GM18526 (cell line): Measurements from ENCODE around the gene INSIG1.

Source experiments
- POLR2A ChIP-seq: IDR thresholded peaks from 3 replicates; pipeline ENCODE4 v1.6.1; 2011; ENCODE audit not compliant: insufficient read length; ENCODE audit errors: extremely low read depth

INSIG1 gene

DNA sequence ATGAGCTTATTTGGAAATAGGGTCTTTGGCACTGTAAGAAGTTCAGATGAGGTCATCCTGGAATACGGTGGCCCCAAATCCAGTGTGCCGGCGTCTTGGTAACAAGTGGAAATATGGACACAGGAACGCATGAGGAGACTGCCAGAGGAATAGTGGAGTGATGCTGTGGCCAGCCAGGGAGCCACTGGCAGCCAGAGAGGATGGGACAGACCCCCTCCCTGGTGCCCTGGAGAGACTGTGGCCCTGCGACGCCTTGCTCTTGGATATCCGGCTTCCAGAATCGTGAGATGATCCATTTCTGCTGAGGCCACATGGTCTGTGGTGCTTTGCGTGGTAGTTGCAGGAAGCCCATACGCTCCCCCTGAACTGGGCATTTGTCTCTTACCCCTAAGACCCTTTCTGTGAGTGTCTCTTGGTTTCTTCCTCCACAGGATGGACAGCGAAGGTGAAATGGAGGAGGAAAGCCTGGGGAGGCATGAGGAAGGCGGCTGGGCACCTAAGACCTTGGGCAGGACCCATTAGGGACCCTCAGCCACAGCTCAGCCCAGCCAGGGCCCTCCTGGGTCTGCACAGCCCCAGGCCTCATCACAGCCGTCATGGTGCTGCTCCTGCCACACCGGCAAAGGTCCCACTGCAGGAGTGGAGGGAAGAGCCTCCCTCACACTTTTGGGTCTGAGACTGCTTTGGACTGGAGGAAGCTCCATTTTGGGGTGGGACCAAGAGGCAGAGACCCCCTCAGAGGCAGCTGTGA, 53.6 kb downstream of the INSIG1 start:
- no peak for TF ChIP-seq POLR2A

DNA sequence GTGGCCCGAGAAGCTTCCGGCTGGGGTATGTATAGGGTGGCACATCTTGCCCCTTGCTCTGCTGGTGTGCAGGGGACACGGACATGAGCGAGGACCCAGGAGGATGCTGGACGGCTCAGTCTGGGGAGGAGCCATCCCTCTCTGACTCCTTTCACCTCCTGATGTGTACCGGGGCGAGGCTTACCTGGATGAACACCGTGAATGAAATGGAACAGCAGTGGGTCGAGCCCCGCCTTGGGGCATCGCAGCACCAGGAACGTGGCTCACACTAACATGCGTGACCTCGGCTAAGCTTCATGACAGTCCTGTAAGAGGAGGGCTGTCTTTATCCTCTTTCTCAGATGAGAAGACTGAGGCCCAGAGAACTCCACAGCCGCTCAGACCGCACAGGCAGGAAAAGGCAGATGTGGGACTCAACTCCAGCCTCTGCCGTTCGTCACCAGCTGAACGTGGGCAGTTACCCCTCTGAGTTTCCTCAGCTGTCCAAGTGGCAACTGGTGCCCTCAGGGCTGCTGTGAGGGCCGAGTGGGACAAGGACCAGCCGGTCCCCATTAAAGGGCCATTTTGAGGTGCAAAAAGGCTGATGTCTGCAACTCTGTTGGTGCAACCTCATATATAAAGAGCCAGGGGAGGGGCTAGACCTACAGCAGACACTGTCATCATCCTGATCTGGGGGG, 54.5 kb downstream of the INSIG1 start:
- no peak for TF ChIP-seq POLR2A

DNA sequence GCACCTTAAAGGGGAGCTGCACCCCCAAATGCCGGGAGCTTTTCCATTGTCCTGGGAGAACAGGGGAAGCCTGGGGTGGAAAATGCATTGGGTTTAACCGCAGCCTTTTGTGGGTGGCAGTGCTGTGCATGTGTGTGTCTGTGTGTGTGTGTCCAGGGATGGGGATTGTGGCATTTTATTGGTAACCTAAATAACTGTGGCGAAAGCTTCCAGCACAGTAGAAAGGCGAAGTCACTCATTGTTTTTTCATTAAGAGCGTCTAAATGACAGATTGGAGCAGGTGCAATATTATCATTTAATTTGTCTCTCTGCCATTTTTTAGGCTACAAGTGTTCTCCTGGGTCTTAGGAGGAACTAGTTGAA, 55.1 kb downstream of the INSIG1 start:
- TF ChIP-seq POLR2A, result no peak

DNA sequence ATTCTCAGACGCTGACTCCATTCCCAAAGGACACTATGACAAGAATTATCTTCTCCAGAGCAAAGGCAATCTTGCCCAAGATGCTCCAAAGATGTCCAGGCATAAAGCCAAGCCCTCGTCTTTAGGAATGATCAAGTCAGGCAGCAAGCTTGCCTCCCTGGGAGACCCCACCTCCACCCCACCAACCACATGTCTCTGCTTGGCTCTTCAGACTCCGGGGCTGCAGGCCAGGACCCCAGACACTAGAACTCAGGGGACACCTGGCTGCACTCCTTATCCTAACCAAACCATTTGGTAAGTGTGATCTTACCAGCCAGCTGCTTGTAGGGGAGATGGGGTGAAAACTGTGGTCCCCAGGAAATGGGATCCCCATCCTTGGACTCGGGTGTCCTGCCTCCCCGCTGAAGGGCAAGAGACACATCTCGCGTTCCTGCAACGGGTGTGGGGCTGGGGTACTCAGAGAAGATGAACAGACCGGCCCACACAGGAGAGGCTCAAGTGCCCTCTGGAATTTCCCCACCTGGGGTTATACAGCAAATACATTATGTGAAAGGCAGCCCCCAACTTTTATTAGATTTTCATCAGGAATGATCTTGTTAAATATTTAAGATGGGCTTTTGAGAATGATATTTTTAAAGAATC, 55.7 kb downstream of the INSIG1 start:
- no peak for TF ChIP-seq POLR2A

DNA sequence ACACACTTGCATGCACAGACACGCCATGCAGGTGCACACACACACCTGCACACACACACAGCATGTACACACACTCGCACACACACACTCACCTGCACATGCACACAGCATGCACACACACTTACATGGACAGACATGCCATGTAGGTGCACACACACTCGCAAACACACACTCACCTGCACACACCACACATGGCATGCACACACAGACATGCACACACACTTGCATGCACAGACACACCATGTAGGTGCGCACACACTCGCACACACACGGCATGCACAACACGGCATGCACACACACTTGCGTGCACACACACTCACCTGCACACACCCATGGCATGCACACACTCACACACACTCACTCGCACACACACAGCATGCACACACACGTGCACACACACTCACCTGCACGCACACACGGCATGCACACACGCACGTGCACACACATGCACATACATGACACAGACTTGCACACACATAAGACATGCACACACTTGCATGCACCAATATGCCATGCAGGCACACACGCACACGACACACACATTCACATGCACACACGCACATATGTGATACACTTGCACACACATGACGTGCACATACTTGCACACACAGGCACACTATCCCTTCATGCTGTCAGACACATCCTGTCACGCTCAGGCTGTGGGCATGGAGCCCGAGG, 56.8 kb downstream of the INSIG1 start:
- no peak for TF ChIP-seq POLR2A

DNA sequence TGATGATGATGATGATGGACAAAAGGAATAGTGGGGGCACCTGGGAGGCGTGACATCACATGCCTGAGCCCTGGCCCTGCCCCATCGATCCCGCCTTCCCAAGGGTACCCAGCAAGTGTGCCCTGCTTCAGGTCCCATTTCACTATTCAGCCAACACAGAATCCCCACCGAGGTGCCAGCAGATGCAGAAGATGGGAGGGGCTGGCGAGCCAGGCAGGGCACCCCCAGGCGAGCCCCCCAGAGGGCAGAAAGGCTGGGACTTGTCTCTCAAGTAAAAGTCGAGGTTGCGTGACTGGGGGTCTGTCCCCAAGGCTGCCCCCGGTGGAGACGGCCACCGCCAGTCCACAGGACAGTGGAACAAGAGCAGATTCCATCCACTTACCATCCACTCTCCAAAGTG, 57.5 kb downstream of the INSIG1 start:
- TF ChIP-seq POLR2A, result no peak

DNA sequence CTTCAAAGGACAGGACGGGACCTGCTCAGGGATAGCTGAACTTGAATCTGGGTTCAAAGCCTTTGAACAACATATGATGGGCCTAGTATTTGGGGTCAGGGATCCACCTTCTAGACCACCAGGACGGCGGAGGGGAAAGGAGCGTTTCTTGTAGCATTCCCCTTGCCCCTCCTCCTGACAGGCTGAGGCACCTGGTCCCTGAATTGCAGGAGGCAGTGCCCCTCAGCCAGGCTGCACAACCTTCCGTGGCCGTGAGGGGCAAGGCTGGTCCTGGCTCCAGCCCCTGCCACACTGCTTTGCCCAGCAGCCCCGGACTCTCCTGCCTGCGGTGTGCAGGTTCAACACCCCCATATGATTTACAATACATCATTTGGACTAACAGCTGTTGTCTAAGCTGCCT, 58.1 kb downstream of the INSIG1 start:
- no peak for TF ChIP-seq POLR2A

DNA sequence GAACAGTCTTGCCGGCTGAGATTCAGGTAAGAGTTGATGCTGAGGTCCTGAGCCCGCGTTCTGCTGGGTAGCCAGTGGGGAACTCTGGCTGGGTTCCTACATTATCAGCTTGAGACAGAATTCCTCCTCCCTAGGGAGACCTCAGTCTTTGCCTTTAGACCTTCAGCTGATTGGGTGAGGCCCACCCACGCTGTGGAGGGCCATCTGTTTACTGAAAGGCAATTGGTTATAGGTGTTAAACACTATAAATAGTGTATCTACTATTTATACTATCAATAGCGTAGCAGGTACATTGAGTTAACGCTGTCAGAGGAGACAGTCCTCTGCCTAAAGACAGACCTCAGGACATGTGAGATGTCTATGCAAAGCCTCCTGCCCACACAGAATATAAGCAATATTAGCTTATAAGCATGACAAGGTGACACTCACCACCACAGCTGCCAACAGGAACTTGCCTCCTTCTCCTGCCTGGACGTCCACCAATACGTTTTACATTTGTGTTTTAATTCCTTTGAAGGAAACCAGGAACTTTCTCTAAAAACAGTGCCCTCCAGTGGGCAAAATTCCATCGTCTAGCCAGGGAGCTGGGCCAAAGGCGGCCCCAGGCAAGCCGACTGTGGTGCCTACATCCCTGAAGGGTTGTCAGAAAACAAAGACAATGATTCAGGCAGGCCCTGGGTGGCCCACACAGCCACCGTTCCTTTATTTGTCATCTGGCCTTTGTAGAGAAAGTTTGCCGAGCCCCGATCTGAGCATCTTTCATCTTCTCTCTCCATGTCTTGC, 58.8 kb downstream of the INSIG1 start:
- no peak for TF ChIP-seq POLR2A

DNA sequence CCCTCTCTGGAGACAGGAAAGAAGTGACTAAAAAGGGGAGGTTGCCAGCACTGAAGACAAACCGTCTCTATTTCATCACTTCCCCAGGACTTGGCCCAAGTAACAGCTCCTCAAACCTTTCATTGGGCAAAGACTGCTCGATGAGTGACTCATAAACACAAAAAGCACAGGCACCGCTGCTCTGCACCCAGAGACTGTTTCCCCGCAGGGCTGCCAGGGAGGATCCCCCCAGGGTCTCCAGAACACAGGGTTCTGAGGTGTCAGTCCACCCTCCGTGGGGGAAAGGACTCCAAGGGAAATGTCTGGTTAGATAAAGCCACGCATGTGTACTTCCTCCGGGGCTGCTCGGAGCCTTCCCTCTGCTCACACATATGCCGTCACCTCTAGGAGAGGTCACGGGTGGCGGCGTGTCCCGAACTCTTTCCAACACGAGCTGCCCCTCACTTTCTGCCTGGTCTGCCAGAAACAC, 59.9 kb downstream of the INSIG1 start:
- no peak for TF ChIP-seq POLR2A

DNA sequence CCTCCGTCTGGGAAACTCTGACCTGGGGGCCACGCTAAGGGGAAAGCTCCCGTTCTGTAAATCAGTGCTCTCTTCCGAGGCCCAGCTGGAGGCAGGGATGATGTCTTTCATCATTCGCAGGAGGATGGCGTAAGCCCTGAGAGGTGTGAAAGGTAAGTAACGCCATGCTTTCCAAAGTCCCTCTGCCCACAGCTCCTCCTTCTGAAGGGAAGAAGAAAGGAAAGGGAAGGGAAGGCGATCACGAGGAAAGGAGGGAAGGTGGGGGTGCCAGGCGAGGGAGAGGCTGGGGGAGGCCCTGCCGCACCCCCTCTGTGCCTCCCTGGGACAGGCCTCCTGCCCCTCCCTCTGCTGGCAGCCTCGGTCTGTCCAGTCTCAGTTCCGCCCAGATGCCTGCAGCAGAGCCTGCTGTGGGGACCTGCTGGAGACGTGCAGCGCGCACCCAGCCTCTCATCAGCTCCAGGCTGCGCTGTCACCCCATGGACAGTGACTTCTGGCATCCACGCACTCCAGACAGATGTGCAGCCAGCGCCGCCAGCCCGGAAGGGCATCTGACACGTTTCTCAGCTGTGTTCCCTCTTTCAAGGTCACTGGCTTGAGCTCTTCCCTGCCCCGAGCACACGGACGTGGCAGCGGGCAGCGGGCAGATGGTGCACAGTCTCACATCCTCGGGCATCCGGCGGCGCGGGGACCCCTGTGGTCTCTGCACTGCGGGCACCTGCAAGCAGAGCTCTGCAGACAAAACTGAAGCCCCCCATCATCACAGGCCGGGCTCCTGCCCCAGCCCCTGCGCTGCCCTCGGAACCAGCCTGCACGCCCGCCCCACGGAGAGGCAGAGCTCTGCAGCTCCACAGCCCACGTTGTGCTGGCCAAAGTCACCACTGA, 60.6 kb downstream of the INSIG1 start:
- no peak for TF ChIP-seq POLR2A

DNA sequence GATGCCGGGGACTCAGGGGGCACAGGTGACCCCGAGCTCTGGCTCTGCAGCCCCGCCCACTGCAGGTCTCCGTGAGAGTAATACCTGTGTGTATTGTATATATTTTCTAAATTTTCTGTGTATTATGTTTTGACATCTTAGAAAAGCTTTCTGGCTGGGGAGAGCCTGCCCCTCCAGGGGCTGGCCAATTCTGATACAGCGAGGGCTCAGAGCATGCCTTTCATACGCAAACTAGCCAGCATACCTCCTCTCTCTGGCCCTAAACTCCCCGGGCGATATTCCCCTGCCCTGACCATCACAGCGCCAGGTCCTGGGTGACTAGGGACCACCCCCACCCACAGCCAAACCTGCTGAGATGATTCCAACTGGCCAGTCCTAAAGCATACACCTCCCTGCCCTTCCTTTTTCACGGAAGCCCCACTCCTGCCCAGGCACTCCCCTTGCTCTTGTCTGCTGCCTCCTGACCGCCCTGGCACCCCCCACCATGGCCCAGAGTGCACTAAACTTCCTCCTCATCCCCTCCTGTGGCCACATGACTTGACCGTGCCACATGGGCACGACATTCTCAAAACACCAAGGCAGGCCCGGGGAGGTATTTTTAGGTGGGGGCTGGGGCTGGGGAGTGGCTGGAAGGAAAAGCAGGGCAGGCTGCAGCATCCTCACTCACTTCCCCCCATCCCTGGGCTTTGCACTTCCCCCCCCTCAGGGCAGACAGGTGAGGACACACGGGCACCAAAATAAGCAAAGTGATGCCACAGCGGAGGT, 61.5 kb downstream of the INSIG1 start:
- TF ChIP-seq POLR2A, result no peak
